Vagina (tissue), 2 donors: ENCODE data around the gene PRSS56.

Source experiments
- POLR2AphosphoS5 ChIP-seq, 2 donors: sonication (generic); formaldehyde crosslinking; IDR thresholded peaks; one replicate each; pipeline ENCODE4 v1.9.0; 2017; ENCODE audit warnings: antibody characterized with exemption in 2 of 2, mild to moderate bottlenecking in 2 of 2, low read depth in 1 of 2; ENCODE audit not compliant: insufficient read depth in 1 of 2
- TF ChIP-seq, protein P1 (sequence below), 3 experiments: fragments of 450-650 bp in 2 of 3; fragments of 200-600 bp in 1 of 3; sonication (generic) in 1 of 3; IDR thresholded peaks; one replicate each; pipeline ENCODE4 v1.5.1; 2017 to 2019; ENCODE audit warnings: antibody characterized with exemption in 3 of 3, mild to moderate bottlenecking in 2 of 3, moderate library complexity in 2 of 3

DNA sequence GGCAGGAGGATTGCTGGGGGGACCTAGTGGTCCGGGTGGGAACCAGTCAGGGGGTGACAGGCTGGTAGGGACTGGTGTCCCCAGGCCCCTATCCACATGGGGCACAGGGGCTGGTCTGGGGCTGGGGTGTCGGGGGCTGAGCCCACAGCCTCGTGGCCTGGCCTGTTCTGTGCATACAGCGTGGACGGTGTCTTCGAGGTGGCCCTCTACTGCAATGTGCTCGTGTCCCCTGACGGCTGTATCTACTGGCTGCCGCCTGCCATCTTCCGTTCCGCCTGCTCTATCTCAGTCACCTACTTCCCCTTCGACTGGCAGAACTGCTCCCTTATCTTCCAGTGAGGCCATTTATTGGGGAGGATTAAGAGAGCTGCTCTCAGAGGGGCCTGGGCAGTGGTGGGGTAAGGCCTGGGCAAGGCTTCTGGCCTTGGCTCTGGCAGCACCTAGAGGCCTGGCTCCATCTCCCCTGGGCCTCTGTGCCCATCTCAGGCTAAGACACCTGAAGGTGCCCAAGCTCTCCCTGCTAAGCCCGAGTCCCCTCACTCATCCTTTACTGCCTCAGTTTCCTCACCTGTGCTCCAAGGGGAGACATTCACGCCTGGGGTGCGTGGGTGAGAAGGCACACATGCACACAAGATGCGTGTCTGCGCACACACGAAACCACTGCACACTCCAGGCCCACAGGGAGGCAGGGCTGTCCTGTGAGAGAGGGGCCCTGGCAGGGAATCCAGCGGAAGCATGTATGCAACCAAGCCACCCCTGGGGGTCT lies 21.2 kb downstream of the PRSS56 start:
- TF ChIP-seq, protein P1, sequence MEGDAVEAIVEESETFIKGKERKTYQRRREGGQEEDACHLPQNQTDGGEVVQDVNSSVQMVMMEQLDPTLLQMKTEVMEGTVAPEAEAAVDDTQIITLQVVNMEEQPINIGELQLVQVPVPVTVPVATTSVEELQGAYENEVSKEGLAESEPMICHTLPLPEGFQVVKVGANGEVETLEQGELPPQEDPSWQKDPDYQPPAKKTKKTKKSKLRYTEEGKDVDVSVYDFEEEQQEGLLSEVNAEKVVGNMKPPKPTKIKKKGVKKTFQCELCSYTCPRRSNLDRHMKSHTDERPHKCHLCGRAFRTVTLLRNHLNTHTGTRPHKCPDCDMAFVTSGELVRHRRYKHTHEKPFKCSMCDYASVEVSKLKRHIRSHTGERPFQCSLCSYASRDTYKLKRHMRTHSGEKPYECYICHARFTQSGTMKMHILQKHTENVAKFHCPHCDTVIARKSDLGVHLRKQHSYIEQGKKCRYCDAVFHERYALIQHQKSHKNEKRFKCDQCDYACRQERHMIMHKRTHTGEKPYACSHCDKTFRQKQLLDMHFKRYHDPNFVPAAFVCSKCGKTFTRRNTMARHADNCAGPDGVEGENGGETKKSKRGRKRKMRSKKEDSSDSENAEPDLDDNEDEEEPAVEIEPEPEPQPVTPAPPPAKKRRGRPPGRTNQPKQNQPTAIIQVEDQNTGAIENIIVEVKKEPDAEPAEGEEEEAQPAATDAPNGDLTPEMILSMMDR (IDR thresholded peaks at IDR 0.05): no peak
- TF ChIP-seq POLR2AphosphoS5 (IDR thresholded peaks at IDR 0.05; ENCODE audit: insufficient read depth in 1 of 2, low read depth in 1 of 2): no peak
